Body of pancreas (tissue), 4 donors: ENCODE measurements around the gene FAM83B.

Source experiments
- POLR2A ChIP-seq, 3 donors: fragments of 450-650 bp; IDR thresholded peaks; one replicate each; pipeline ENCODE4 v1.6.1; 2016; ENCODE audit warnings: antibody characterized with exemption in 3 of 3, mild to moderate bottlenecking in 2 of 3
- TF ChIP-seq, protein P1 (sequence below), 7 experiments: fragments of 450-650 bp in 4 of 7; fragments of 200-600 bp in 3 of 7; sonication (generic) in 3 of 7; IDR thresholded peaks; one replicate each; pipeline ENCODE4 v1.5.1; 2016 to 2019; ENCODE audit warnings: antibody characterized with exemption in 7 of 7

GRCh38 chr6:54913211-54913610 lies 66.6 kb downstream of the FAM83B start:
- TF ChIP-seq, protein P1, sequence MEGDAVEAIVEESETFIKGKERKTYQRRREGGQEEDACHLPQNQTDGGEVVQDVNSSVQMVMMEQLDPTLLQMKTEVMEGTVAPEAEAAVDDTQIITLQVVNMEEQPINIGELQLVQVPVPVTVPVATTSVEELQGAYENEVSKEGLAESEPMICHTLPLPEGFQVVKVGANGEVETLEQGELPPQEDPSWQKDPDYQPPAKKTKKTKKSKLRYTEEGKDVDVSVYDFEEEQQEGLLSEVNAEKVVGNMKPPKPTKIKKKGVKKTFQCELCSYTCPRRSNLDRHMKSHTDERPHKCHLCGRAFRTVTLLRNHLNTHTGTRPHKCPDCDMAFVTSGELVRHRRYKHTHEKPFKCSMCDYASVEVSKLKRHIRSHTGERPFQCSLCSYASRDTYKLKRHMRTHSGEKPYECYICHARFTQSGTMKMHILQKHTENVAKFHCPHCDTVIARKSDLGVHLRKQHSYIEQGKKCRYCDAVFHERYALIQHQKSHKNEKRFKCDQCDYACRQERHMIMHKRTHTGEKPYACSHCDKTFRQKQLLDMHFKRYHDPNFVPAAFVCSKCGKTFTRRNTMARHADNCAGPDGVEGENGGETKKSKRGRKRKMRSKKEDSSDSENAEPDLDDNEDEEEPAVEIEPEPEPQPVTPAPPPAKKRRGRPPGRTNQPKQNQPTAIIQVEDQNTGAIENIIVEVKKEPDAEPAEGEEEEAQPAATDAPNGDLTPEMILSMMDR (IDR thresholded peaks at IDR 0.05): no peak
- no peak for TF ChIP-seq POLR2A (IDR thresholded peaks at IDR 0.05)
